Measurements from ENCODE around the gene FCRL2.
"Not testable (repeated sequence)": the region's sequence is repeated elsewhere in the genome, so short reads cannot be mapped to it uniquely, and the experiment has no call there.

The FCRL2 gene

DNA sequence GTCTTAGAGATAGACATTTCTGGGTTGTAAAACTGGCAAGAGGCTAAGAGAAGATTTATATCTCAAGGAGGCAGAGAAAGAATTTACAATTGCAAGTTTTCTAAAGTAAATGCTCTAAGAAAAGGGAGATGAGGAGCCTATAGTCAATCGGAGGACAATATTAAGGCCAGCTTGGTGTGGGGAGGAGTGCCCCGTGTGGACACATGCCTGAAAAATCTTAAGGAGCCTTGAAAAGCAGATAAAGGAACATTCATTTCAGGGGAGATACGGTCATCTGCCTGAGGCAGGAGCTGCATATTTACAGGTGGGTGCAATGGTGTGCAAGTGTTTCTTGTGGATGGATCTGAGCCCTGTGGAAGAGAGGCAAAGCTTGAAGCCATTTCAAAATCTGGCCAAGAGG lies 25.6 kb downstream of the FCRL2 start:
- DNase-seq (ENCODE audit: low spot score): no peak

- no peak for DNase-seq (ENCODE audit: low spot score)
Measured at GRCh38 chr1:157748262-157748817, 28.6 kb downstream of the FCRL2 start.

DNA sequence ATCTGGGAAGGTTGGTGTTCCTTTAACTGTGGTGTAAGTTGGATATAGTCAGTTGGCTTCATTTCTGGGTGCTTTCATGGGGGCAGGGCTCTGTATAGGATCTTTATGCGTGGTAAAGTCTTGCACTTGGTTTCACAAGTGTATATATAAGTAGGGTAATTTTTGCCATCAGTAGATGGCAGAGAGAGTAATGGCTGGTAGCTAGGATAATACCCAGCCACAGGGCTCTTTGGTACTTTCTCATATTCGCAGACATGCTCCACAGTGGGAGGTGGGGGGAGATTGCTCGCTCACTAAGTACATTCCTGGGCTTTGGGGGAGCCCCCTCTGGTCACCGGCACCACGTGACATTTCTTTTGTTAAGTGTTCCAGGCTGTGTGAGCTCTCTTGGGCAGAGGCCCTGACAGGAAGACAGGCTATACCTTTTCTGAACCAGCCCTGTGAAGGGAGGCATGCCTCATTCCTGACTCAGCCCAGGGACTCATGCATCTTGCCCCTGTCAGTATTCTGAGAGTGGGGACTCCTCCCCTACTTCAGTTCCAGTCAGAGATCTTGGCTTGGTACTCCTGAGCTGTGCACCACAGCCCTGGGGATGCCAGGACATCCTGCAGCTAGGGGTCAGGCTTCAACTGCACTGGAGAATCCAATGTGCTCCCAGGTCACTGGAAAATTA lies 37.6 kb downstream of the FCRL2 start:
- no peak for DNase-seq (ENCODE audit: low spot score)

- not testable (repeated sequence) for DNase-seq (ENCODE audit: low spot score)
Measured at GRCh38 chr1:157735991-157736390, 40.9 kb downstream of the FCRL2 start.

DNA sequence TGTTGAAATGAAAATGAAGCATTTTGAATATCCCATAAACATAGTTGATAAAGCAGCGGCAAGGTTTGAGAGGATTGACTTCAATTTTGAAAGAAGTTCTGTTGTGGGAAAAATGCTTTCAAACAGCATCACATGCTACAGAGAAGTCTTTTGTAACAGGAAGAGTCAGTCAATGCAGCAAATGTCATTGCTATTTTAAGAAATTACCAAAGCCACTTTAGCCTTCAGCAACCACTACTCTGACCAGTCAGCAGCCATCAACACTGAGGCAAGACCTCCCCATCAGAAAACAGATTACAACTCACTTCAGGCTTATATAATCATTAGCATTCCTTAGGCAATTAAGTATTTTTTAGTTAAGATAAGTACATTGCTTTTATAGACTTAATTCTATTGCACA lies 42.6 kb downstream of the FCRL2 start:
- DNase-seq (ENCODE audit: low spot score): no peak

GRCh38 chr1:157732755-157733154 lies 44.2 kb downstream of the FCRL2 start:
- no peak for DNase-seq (ENCODE audit: low spot score)

DNA sequence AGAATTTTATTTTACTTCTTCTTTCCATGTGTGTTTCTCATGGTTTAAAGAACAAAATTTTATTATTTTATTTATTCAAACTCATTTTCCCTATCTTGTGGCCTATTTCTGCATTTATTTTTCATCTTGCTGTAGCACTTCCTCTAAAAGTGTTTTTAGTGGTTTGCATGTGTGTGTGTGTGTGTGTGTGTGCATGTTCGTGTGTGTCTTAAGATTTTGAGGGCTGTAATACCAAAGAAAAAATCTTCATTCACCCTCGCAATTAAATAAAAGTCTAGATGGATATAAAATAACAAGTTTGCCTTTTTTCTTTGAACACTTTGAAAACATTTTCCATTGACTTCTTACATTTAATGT lies 51.7 kb downstream of the FCRL2 start:
- no peak for DNase-seq (ENCODE audit: low spot score)

DNA sequence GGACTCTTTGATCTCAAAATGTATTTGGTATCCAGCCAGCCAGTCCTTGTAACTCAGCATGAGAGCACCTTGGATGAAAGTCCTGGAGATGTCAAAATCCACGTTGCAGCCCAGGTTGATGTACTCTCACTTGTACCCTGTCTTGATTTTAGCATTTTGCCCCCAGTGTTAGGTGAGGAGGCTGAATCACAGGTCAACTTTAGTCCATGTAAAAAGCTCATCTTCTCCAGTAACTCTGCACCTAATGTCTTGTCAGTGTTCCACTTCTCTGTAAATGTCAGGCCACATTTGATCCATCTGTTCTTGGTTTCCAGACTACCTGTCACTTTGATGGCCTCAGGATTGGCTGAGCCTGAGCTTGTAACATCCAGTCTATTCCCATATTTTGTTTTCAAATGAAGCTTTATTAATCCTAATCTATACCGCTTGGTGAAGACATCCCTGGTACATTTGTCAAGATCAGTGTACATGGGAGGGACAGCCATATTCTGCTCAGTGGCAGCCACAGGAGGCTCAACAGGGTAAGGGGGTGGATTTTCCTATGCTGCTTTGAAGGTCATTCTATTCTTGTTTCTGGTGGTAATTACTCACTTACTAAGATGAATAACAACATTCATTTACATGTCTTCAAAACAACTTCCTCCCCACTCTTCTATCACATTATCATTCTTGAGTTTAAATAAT lies 52.3 kb downstream of the FCRL2 start:
- DNase-seq (ENCODE audit: low spot score): no peak

- DNase-seq (ENCODE audit: low spot score): no peak
Measured at GRCh38 chr1:157723157-157723556, 53.8 kb downstream of the FCRL2 start.

- DNase-seq (ENCODE audit: low spot score): no peak
Measured at GRCh38 chr1:157721985-157722384, 54.9 kb downstream of the FCRL2 start.

DNA sequence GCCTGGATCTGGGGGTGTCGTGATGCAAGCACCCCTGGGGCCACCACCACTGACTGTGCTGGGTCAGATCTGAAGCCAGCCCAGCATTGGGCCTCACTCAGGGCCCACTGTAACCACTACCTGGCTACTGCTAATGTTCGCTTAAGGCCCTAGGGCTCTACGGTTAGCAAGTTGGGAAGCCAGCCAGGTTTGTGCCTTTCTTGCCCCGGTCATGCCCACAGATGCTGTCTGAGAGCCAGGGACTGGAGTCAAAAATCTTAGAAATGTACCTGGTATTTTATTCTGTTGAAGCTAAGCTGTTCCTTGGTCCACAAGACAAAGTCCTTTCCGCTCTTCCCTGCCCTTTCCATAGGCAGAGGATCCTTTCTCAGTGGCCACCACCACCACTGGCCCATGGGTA lies 61.2 kb downstream of the FCRL2 start:
- DNase-seq (ENCODE audit: low spot score): no peak

GRCh38 chr1:157711802-157712201 lies 65.1 kb downstream of the FCRL2 start:
- no peak for DNase-seq (ENCODE audit: low spot score)

DNA sequence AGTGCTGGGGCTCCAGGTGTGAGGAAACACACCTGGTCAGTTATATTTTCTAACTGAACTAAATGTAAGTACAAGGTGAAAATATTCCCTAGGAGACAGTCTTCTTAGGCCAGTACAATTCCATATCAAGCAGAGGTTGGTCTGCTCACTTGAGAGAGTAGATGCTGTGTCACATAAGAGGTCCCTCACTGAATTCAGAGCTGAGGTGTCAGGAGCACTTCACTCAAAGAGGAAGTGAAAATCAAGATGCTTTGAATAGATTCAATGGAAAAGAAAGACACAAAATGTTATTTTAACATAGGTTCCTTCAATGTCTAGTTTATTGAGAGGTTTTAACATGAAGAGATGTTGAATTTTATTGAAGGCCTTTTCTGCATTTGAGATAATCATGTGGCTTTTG lies 72.1 kb downstream of the FCRL2 start:
- no peak for DNase-seq (ENCODE audit: low spot score)

- DNase-seq (ENCODE audit: low spot score): no peak
Measured at GRCh38 chr1:157703981-157704380, 73.0 kb downstream of the FCRL2 start.

DNA sequence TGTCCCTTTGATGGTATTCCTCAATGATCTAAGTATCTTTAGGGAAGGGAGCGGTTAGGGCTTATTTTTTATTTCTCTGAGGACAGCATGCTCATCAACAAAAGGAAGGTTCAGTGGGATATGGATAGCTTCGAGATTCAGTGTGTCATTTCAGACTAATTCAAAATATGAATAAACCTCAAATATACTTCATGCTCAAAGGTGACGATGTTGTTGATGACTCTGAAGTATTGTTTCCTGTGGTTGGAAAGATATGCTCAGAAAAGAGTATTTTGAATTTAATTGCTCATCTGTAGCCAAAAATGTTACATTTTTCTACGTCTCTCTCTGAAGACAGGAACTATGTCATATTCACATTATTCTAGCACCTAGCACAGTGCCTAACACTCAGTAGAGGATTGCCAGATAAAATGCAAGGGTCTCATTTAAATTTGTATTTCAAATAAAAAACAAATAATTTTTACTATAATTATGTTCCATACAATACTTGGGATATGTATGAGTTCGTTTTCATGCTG lies 74.6 kb downstream of the FCRL2 start:
- no peak for DNase-seq (ENCODE audit: low spot score)

- DNase-seq (ENCODE audit: low spot score): no peak
Measured at GRCh38 chr1:157700732-157701131, 76.2 kb downstream of the FCRL2 start, which contains the start of gene FCRL3. Gene FCRL3 (minus strand): TSS chr1:157700769. CDS start chr1:157700489, 280 bp downstream.

- DNase-seq (ENCODE audit: low spot score): no peak
Measured at GRCh38 chr1:157700305-157700704, 76.6 kb downstream of the FCRL2 start.

DNA sequence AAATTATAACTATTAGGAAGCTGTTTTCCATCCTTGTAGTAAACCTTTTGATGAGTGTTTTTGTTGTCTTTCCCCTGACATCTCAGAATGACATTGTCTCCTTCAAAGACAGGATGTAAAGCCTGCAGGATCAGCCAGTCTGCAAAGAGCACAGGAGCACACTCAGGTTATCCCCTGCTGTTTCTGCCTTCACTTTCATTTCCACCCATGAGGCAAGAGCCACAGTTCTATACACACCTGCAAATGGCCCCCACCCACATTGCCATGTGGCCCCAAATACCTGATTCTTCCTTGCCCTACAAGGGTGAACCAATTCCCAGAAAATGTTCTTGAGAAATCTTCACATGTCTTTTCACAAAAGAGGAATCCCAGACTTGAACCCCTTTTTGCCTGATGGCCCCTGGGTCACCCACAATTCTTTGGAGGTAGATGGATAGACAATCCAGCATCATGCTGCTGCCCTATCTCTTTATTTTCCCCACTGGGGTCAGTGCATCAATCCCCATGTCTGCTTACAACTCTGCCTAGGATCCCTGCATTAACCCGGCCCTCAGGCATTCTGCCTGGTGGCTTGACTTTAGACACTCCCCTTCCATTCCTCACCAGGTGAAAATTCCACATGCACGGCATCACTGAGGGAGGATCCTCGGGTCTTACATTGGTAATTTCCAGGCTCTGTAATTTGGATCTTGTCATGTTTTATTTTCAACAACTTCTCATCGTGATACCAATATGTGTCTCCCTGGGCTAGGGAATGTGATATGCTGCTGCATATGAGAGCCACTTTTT lies 79.0 kb downstream of the FCRL2 start:
- DNase-seq (ENCODE audit: low spot score): no peak

DNA sequence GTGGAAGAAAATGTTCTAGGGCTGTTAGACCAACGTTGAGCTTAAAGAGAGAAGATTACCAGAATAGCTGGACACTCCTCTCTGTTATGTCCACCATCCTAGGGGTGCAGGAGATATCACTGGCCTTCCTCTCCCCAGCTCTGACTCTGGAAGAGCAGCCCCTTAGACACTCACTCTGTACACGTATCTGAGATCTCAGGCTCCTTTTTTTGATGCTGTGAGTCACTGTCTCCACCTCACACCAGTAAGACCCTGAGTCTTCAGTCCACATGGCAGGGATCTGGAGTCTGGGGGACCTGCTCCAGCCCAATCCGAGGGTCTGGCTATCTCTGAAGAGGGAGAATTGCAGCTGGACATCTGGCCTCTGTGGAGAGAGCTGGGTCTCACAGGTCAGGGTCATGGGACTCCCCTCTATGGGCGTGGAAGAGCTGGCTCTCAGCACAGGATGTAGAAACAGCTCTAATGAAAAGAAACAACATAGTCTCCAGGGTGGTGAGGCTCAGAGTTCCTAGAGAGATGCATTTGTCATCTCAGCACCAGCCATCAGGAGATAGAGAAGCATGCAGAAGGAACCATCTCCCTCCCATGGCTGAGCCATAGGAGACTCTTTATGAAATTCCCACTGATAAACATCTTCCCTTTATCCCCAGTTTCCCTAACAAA lies 79.8 kb downstream of the FCRL2 start:
- no peak for DNase-seq (ENCODE audit: low spot score)
